Activated B cell treated with CpG ODN at 0.5 μM for 24 hours (primary cell): Measurements from ENCODE around the gene C3orf70. TPM values are rescaled to one million over a fixed set of nuclear protein-coding genes. Genes with fewer than 3 reads are reported as not detected.

Experiments used
- ATAC-seq: fragments of 200-7000 bp; cut with Tn5 transposase; one replicate; pipeline ENCODE4 v1.10.0; 2021; ENCODE audit warnings: low read depth, mild to moderate bottlenecking, moderate library complexity
- CTCF ChIA-PET: fragments of 350-600 bp; sonication (Branson Sonifier 250); formaldehyde crosslinking; loops from one replicate; lab custom pipeline; 2021; ENCODE audit warnings: antibody characterized with exemption; lab: Charles Lee
- POLR2A ChIA-PET: fragments of 350-600 bp; sonication (Branson Sonifier 250); formaldehyde crosslinking; loops from one replicate; lab custom pipeline; 2021; ENCODE audit warnings: antibody characterized with exemption; lab: Charles Lee
- DNase-seq: peaks from one replicate; pipeline ENCODE4 v3.0.0; 2022
- H3K27ac Mint-ChIP-seq: one replicate; pipeline ENCODE4 v1.8.0; 2020; ENCODE audit warnings: mixed read lengths
- H3K27me3 Mint-ChIP-seq: one replicate; pipeline ENCODE4 v1.8.0; 2021; ENCODE audit warnings: mixed read lengths
- H3K36me3 Mint-ChIP-seq: one replicate; pipeline ENCODE4 v1.8.0; 2021; ENCODE audit warnings: low read depth, mixed read lengths
- H3K4me1 Mint-ChIP-seq: one replicate; pipeline ENCODE4 v1.8.0; 2021; ENCODE audit warnings: mixed read lengths
- H3K4me3 Mint-ChIP-seq: one replicate; pipeline ENCODE4 v1.8.0; 2020; ENCODE audit warnings: mild to moderate bottlenecking, mixed read lengths
- H3K9me3 Mint-ChIP-seq: one replicate; pipeline ENCODE4 v1.8.0; 2020; ENCODE audit warnings: mixed read lengths
- intact Hi-C: fragments of 100-400 bp; cut with micrococcal nuclease; formaldehyde crosslinking; loops from one replicate; pipeline ENCODE4 v1.15.1; 2024
- total RNA-seq: library from RNA; stranded (reverse); gene quantifications from 2 replicates; pipeline ENCODE4 v1.2.3, GENCODE V29; 2022
- TF ChIP-seq, protein P1 (sequence below): fragments of 200-600 bp; IDR thresholded peaks from one replicate; pipeline ENCODE4 v1.8.0; 2022; ENCODE audit warnings: antibody characterized with exemption, mild to moderate bottlenecking

C3orf70 gene
- total RNA-seq, 1 donor from 2014 or later: not detected

DNA sequence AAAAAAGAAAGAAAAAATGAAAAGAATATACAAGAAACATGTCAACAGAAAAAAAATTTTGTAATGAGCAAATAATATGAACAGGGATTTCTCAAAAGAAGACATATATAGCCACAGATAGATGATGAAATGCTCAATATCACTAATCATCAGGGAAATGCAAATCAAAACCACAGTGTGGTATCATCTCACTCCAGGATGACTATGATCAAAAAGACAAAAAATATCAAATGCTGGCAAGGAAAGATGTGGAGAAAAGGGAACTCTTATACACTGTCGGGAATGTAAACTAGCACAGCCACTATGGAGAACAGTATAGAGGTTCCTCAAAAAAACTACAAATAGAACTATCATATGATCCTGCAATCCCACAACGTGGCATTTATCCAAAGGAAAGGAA lies 94.1 kb downstream of the C3orf70 start:
- H3K36me3 Mint-ChIP-seq: peaks cover 24% of the 10 kb centered on the region
- no peak overlapping the region for H3K4me3 Mint-ChIP-seq
- H3K4me1 Mint-ChIP-seq: no peaks in the 10 kb centered on the region
- no peak for ATAC-seq
- no peaks in the 10 kb centered on the region for H3K27me3 Mint-ChIP-seq
- TF ChIP-seq, protein P1, sequence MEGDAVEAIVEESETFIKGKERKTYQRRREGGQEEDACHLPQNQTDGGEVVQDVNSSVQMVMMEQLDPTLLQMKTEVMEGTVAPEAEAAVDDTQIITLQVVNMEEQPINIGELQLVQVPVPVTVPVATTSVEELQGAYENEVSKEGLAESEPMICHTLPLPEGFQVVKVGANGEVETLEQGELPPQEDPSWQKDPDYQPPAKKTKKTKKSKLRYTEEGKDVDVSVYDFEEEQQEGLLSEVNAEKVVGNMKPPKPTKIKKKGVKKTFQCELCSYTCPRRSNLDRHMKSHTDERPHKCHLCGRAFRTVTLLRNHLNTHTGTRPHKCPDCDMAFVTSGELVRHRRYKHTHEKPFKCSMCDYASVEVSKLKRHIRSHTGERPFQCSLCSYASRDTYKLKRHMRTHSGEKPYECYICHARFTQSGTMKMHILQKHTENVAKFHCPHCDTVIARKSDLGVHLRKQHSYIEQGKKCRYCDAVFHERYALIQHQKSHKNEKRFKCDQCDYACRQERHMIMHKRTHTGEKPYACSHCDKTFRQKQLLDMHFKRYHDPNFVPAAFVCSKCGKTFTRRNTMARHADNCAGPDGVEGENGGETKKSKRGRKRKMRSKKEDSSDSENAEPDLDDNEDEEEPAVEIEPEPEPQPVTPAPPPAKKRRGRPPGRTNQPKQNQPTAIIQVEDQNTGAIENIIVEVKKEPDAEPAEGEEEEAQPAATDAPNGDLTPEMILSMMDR: no peak
- ChIA-PET POLR2A (no interaction called here), CTCF (no interaction called here)
- DNase-seq: no peak
- intact Hi-C loops: no loop called here
- H3K27ac Mint-ChIP-seq: no peak overlapping the region
- peaks cover 38% of the 10 kb centered on the region for H3K9me3 Mint-ChIP-seq

DNA sequence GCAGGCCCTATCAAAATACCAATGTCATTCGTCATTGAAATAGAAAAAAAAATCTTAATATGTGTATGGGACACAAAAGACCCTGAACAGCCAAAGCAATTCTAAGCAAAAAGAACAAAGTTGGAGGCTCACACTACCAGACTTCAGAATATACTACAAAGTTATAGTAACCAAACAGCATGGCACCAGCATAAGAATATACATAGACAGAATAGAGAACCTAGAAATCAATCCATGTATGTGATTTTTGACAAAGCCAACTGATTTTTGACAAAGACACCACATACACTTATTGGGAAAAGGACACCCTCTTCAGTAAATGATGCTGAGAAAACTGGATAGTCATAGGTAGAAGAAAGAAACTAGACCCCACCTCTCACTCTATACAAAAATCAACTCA lies 95.0 kb downstream of the C3orf70 start:
- ATAC-seq: no peak
- ChIA-PET POLR2A (no interaction called here), CTCF (no interaction called here)
- intact Hi-C loops: no loop called here
- DNase-seq: no peak
- Mint-ChIP-seq H3K4me3 (no peak overlapping the region), H3K4me1 (no peaks in the 10 kb centered on the region), H3K9me3 (peaks cover 38% of the 10 kb centered on the region), H3K27ac (no peak overlapping the region), H3K36me3 (peaks cover 34% of the 10 kb centered on the region), H3K27me3 (no peaks in the 10 kb centered on the region)
- TF ChIP-seq, protein P1: no peak

DNA sequence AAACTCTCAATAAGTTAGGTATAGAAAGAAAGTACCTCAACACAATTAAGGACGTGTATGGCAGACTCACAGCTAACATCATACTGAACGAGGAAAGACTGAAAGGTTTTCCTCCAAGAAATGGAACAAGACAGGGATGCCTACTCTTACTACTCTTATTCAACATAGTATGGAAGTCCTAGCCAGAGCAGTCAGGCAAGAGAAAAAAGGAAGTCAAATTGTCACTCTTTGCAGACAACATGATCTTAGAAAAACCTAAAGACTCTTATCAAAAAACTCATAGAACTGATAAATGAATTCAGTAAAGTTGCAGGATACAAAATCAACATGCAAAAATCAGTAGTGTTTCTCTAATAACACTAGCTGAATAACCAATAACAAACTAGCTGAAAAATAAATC lies 96.0 kb downstream of the C3orf70 start:
- Mint-ChIP-seq H3K4me3 (no peak overlapping the region), H3K27me3 (no peaks in the 10 kb centered on the region), H3K27ac (no peak overlapping the region), H3K9me3 (peaks cover 38% of the 10 kb centered on the region), H3K36me3 (peaks cover 43% of the 10 kb centered on the region), H3K4me1 (no peaks in the 10 kb centered on the region)
- intact Hi-C loops: no loop called here
- ChIA-PET POLR2A (no interaction called here), CTCF (no interaction called here)
- ATAC-seq: no peak
- no peak for DNase-seq
- TF ChIP-seq, protein P1: no peak

DNA sequence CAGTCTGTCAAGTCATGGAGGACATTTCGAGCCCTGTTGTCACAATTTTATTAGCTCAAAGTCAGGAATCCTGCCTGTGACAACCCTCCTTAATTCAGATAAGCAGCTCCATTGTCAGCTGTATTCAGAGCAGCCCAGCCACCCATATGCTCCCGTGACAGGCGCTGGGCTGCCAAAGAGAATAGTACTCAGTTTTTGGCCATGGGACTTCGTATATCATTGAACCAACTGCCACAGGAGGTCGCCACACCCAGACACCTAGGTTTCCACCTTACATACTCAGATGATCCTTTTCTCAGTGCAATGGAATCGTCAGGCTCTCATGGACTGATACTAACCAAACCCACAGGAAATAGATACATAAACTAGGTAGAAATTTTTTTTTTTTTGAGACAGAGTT lies 100.2 kb downstream of the C3orf70 start:
- intact Hi-C loops: no loop called here
- Mint-ChIP-seq H3K27ac (no peak overlapping the region), H3K36me3 (peaks cover 84% of the 10 kb centered on the region), H3K4me1 (no peaks in the 10 kb centered on the region), H3K4me3 (no peak overlapping the region), H3K9me3 (peaks cover 12% of the 10 kb centered on the region), H3K27me3 (no peaks in the 10 kb centered on the region)
- ChIA-PET POLR2A (interaction anchor here (0.7 kb wide), 1 partner anchor 46 kb away, joined by 3 read pairs; no protein-coding TSS in a partner anchor), CTCF (no interaction called here)
- DNase-seq (no peak), ATAC-seq (no peak)
- TF ChIP-seq, protein P1: no peak

DNA sequence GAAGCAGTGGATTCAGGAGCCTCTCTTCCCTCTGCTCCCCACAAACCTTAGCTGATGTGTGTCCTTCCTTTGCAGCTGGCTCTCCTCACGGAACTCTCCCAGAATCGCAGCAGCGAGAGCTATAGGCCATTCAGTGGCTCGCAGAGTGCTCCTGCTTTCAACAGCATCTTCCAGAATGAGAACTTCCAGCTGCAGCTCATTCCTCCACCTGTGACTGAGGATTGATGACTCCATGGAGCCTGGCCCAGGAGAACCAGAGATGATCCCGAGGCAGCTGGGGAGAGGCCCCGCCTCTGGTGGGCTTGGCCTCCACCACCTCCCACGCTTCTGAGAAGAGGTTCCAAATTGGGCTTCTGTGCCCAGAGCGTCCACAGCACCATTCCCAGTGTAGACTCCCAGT lies 101.1 kb downstream of the C3orf70 start:
- H3K27ac Mint-ChIP-seq: no peak overlapping the region
- peaks cover 9% of the 10 kb centered on the region for H3K9me3 Mint-ChIP-seq
- H3K4me3 Mint-ChIP-seq: no peak overlapping the region
- CTCF ChIA-PET: no interaction called here
- DNase-seq: no peak
- ATAC-seq: no peak
- TF ChIP-seq, protein P1: no peak
- peaks cover 88% of the 10 kb centered on the region for H3K36me3 Mint-ChIP-seq
- H3K27me3 Mint-ChIP-seq: no peaks in the 10 kb centered on the region
- no peaks in the 10 kb centered on the region for H3K4me1 Mint-ChIP-seq
- POLR2A ChIA-PET: no interaction called here
- intact Hi-C loops: no loop called here
